Measurements from ENCODE around the gene EGFL6.
"Not testable (repeated sequence)": the region's sequence is repeated elsewhere in the genome, so short reads cannot be mapped to it uniquely, and the experiment has no call there.

EGFL6 gene

DNA sequence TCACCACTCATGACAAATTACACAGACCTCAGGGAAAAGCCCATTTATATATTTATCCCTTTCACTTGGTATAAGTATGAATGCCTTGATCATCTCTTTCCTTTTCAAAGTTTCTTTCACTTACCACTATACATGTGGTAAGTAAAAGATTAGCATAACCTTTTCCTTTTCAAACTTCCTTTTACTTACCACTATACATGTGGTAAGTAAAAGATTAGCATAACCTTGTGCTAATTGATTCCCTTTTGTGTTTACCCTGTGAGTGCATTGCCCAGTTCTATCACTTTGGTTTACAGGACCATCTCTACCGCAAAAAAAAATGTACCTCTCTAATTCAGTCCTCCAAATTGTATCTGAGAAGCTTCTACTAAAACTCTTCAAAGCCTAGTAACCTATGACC lies 50.8 kb downstream of the EGFL6 start:
- Histone ChIP-seq H3K79me2 (ENCODE audit: insufficient read depth, low read length) (no peaks in the 10 kb centered on the region), H2AFZ (ENCODE audit: low read length) (no peak overlapping the region), H3K36me3 (ENCODE audit: insufficient read depth, low read length) (no peaks in the 10 kb centered on the region), H3K4me2 (ENCODE audit: low read depth, low read length, poor library complexity, severe bottlenecking) (no peak overlapping the region), H3K4me3 (ENCODE audit: low read length, poor library complexity, severe bottlenecking) (no peak overlapping the region), H4K20me1 (ENCODE audit: insufficient read depth, low read length, poor library complexity, severe bottlenecking) (no peaks in the 10 kb centered on the region), H3K4me1 (ENCODE audit: insufficient read depth, low read length, poor library complexity, severe bottlenecking) (no peaks in the 10 kb centered on the region), H3K9me3 (ENCODE audit: insufficient read depth, low read depth, low read length) (no peaks in the 10 kb centered on the region), H3K9ac (ENCODE audit: low read depth, low read length, poor library complexity, severe bottlenecking) (no peak overlapping the region), H3K27me3 (ENCODE audit: insufficient read depth, low read length, poor library complexity, severe bottlenecking) (no peaks in the 10 kb centered on the region), H3K9me2 (replicated peaks; ENCODE audit: low read depth, low read length) (no peaks in the 10 kb centered on the region), H3F3A (ENCODE audit: low read depth) (no peaks in the 10 kb centered on the region)
- TF ChIP-seq EZH2phosphoT487 (IDR thresholded peaks at IDR 0.05; ENCODE audit: borderline replicate concordance) (no peak), CTCF (conservative IDR thresholded peaks at IDR 0.05; ENCODE audit: low read length) (no peak)

DNA sequence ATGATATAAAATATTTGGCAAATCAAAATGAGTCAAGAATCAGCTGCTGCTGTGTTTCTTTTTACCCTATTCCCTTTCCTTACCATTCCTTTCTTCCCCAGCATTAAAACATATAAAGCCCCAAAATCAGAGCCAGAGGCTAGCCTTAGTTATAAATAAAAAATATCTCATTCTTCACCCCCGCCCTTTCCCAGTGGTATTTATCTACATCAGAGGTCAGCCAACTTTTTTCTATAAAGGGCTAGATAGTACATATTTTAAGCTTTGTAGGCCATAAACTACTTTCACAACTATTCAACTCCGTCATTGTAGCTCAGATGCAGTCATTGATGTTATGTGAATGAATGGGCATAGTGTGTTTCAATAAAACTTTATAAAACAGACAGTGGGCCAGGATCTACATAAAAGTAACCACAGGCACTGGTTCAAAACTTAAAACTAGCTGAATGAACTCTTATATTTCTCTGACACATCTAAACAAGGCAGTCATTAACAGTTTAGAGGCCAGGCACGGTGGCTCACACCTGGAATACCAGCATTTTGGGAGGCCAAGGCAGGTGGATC lies 53.1 kb downstream of the EGFL6 start:
- H3K4me2 ChIP-seq (ENCODE audit: low read depth, low read length, poor library complexity, severe bottlenecking): no peak overlapping the region
- H4K20me1 ChIP-seq (ENCODE audit: insufficient read depth, low read length, poor library complexity, severe bottlenecking): no peaks in the 10 kb centered on the region
- H3K36me3 ChIP-seq (ENCODE audit: insufficient read depth, low read length): no peaks in the 10 kb centered on the region
- no peaks in the 10 kb centered on the region for H3F3A ChIP-seq (ENCODE audit: low read depth)
- no peak overlapping the region for H3K9ac ChIP-seq (ENCODE audit: low read depth, low read length, poor library complexity, severe bottlenecking)
- H3K9me3 ChIP-seq (ENCODE audit: insufficient read depth, low read depth, low read length): no peaks in the 10 kb centered on the region
- H3K9me2 ChIP-seq (replicated peaks; ENCODE audit: low read depth, low read length): no peaks in the 10 kb centered on the region
- H3K79me2 ChIP-seq (ENCODE audit: insufficient read depth, low read length): no peaks in the 10 kb centered on the region
- no peaks in the 10 kb centered on the region for H3K27me3 ChIP-seq (ENCODE audit: insufficient read depth, low read length, poor library complexity, severe bottlenecking)
- no peak for TF ChIP-seq EZH2phosphoT487 (IDR thresholded peaks at IDR 0.05; ENCODE audit: borderline replicate concordance)
- TF ChIP-seq CTCF (conservative IDR thresholded peaks at IDR 0.05; ENCODE audit: low read length): no peak
- H2AFZ ChIP-seq (ENCODE audit: low read length): no peak overlapping the region
- H3K4me1 ChIP-seq (ENCODE audit: insufficient read depth, low read length, poor library complexity, severe bottlenecking): no peaks in the 10 kb centered on the region
- no peak overlapping the region for H3K4me3 ChIP-seq (ENCODE audit: low read length, poor library complexity, severe bottlenecking)

DNA sequence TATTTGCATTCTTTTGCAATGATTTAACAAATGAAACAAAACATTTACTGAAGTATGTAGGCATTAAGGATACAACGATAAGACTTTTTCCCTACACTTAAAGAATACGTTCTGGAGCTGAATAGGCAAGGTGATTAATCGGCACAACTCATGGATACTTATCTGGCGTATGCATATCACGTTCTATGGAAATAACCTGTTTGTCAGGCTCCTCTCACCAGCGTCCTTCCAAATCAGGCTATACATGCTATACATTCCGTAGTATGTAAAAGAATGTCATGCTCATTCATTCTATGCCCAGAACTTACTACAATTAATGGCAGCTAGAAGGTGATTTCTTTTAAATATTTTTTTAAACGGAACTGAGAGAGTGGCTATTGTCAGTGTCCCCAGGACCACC lies 57.9 kb downstream of the EGFL6 start:
- TF ChIP-seq EZH2phosphoT487 (IDR thresholded peaks at IDR 0.05; ENCODE audit: borderline replicate concordance): no peak
- no peak for TF ChIP-seq CTCF (conservative IDR thresholded peaks at IDR 0.05; ENCODE audit: low read length)
- Histone ChIP-seq H3K9ac (ENCODE audit: low read depth, low read length, poor library complexity, severe bottlenecking) (no peak overlapping the region), H3K4me3 (ENCODE audit: low read length, poor library complexity, severe bottlenecking) (no peak overlapping the region), H3K9me3 (ENCODE audit: insufficient read depth, low read depth, low read length) (no peaks in the 10 kb centered on the region; the same call in 1 of the 2 replicates), H3K9me2 (replicated peaks; ENCODE audit: low read depth, low read length) (no peaks in the 10 kb centered on the region), H3K4me2 (ENCODE audit: low read depth, low read length, poor library complexity, severe bottlenecking) (no peak overlapping the region), H3K27me3 (ENCODE audit: insufficient read depth, low read length, poor library complexity, severe bottlenecking) (no peaks in the 10 kb centered on the region), H3K79me2 (ENCODE audit: insufficient read depth, low read length) (no peaks in the 10 kb centered on the region), H2AFZ (ENCODE audit: low read length) (no peak overlapping the region), H3K4me1 (ENCODE audit: insufficient read depth, low read length, poor library complexity, severe bottlenecking) (no peaks in the 10 kb centered on the region), H3K36me3 (ENCODE audit: insufficient read depth, low read length) (no peaks in the 10 kb centered on the region), H4K20me1 (ENCODE audit: insufficient read depth, low read length, poor library complexity, severe bottlenecking) (no peaks in the 10 kb centered on the region), H3F3A (ENCODE audit: low read depth) (no peaks in the 10 kb centered on the region)

GRCh38 chrX:13637224-13637623 lies 67.8 kb downstream of the EGFL6 start:
- not testable (repeated sequence) for H3K4me1 ChIP-seq (ENCODE audit: insufficient read depth, low read length, poor library complexity, severe bottlenecking); H3F3A ChIP-seq (ENCODE audit: low read depth); H3K9ac ChIP-seq (ENCODE audit: low read depth, low read length, poor library complexity, severe bottlenecking); H3K36me3 ChIP-seq (ENCODE audit: insufficient read depth, low read length); H3K27me3 ChIP-seq (ENCODE audit: insufficient read depth, low read length, poor library complexity, severe bottlenecking); H3K4me3 ChIP-seq (ENCODE audit: low read length, poor library complexity, severe bottlenecking); H3K9me3 ChIP-seq (ENCODE audit: insufficient read depth, low read depth, low read length); H3K4me2 ChIP-seq (ENCODE audit: low read depth, low read length, poor library complexity, severe bottlenecking); H3K79me2 ChIP-seq (ENCODE audit: insufficient read depth, low read length); H2AFZ ChIP-seq (ENCODE audit: low read length); H4K20me1 ChIP-seq (ENCODE audit: insufficient read depth, low read length, poor library complexity, severe bottlenecking); H3K9me2 ChIP-seq (replicated peaks; ENCODE audit: low read depth, low read length)

Data from Loucy (cell line).